ENCODE results near the gene HSPG2.
"Not testable (repeated sequence)": the region's sequence is repeated elsewhere in the genome, so short reads cannot be mapped to it uniquely, and the experiment has no call there.

Gene HSPG2

GRCh38 chr1:21839337-21840037, 97.6 kb downstream of the HSPG2 start:
- DNase-seq = no peak

- no peak for DNase-seq
Measured at GRCh38 chr1:21838359-21839157, 98.6 kb downstream of the HSPG2 start.

GRCh38 chr1:21837476-21837875, 99.6 kb downstream of the HSPG2 start:
- no peak for DNase-seq

GRCh38 chr1:21836729-21837128, 100.4 kb downstream of the HSPG2 start:
- no peak for DNase-seq

GRCh38 chr1:21836010-21836409, 101.1 kb downstream of the HSPG2 start:
- DNase-seq = no peak

- DNase-seq = no peak
Measured at GRCh38 chr1:21834666-21835065, 102.4 kb downstream of the HSPG2 start.

GRCh38 chr1:21834094-21834493, 103.0 kb downstream of the HSPG2 start:
- no peak for DNase-seq

- DNase-seq = no peak
Measured at GRCh38 chr1:21833392-21833976, 103.6 kb downstream of the HSPG2 start.

GRCh38 chr1:21831454-21831970, 105.6 kb downstream of the HSPG2 start:
- no peak for DNase-seq

GRCh38 chr1:21830792-21831453, 106.2 kb downstream of the HSPG2 start:
- DNase-seq = no peak

- DNase-seq = no peak
Measured at GRCh38 chr1:21829294-21829693, 107.8 kb downstream of the HSPG2 start.

- DNase-seq = no peak
Measured at GRCh38 chr1:21828506-21829210, 108.5 kb downstream of the HSPG2 start.

- no peak for DNase-seq
Measured at GRCh38 chr1:21828075-21828474, 109.0 kb downstream of the HSPG2 start.

- DNase-seq = no peak
Measured at GRCh38 chr1:21827141-21827679, 109.9 kb downstream of the HSPG2 start.

GRCh38 chr1:21826694-21827093, 110.4 kb downstream of the HSPG2 start:
- not testable (repeated sequence) for DNase-seq

- DNase-seq = no peak
Measured at GRCh38 chr1:21825393-21825792, 111.7 kb downstream of the HSPG2 start.

- DNase-seq = no peak
Measured at GRCh38 chr1:21824926-21825325, 112.2 kb downstream of the HSPG2 start.

- no peak for DNase-seq
Measured at GRCh38 chr1:21823980-21824702, 113.0 kb downstream of the HSPG2 start.

- DNase-seq = no peak
Measured at GRCh38 chr1:21823206-21823979, 113.7 kb downstream of the HSPG2 start.

GRCh38 chr1:21822349-21822748, 114.8 kb downstream of the HSPG2 start:
- no peak for DNase-seq

All from activated effector memory CD4-positive, alpha-beta T cell treated with Interleukin-2 at 50 U/mL for 16 hours (primary cell).